ENCODE measurements around the gene SNCB. TPM values are rescaled to one million over a fixed set of nuclear protein-coding genes. Genes with fewer than 3 reads are reported as not detected.

SNCB gene
- total RNA-seq, 6 experiments from 2014 or later = not detected

- intact Hi-C loops (cut with DNase I) = loop anchor here in 1 of 2 donors (10.0 kb wide), 2 partner anchors 237 to 303 kb away; partner anchors contain the start of gene CLTB
- no CpG with 5 or more reads among the region's 17 CpGs for WGBS (ENCODE audit: insufficient coverage, low coverage, low lambda C conversion rate, missing lambda C conversion rate)
- Histone ChIP-seq H3K4me1 (peaks cover 0 to 10% (median 3%) of the 10 kb centered on the region in 4 donors), H3K9me3 (no peaks in the 10 kb centered on the region), H3K27ac (no peak overlapping the region), H3K36me3 (no peaks in the 10 kb centered on the region), H3K4me3 (no peak overlapping the region), H3K27me3 (no peaks in the 10 kb centered on the region)
- TF ChIP-seq POLR2A (IDR thresholded peaks at IDR 0.05) = no peak
- TF ChIP-seq CTCF (IDR thresholded peaks at IDR 0.05) = no peak
- ATAC-seq = no peak
- no peak for DNase-seq
Observed at GRCh38 chr5:176651472-176651980, 21.2 kb upstream of the SNCB start.

GRCh38 chr5:176650354-176650884 lies 20.1 kb upstream of the SNCB start:
- H3K36me3 ChIP-seq = no peaks in the 10 kb centered on the region
- H3K27me3 ChIP-seq = no peaks in the 10 kb centered on the region
- intact Hi-C loops (cut with DNase I) = loop anchor here in 1 of 2 donors (10.0 kb wide), 2 partner anchors 236 to 304 kb away; partner anchors contain the start of gene CLTB
- no peaks in the 10 kb centered on the region for H3K9me3 ChIP-seq
- ATAC-seq (no peak), DNase-seq (no peak)
- H3K27ac ChIP-seq = no peak overlapping the region
- WGBS (ENCODE audit: insufficient coverage, low coverage, low lambda C conversion rate, missing lambda C conversion rate) = 67% methylated on average over 4 of the region's 8 CpGs
- H3K4me3 ChIP-seq = no peak overlapping the region
- peaks cover 0 to 10% (median 3%) of the 10 kb centered on the region in 4 donors for H3K4me1 ChIP-seq
- TF ChIP-seq POLR2A (IDR thresholded peaks at IDR 0.05) = no peak
- no peak for TF ChIP-seq CTCF (IDR thresholded peaks at IDR 0.05)

GRCh38 chr5:176648474-176649194 lies 18.3 kb upstream of the SNCB start:
- TF ChIP-seq POLR2A (IDR thresholded peaks at IDR 0.05) (no peak), CTCF (IDR thresholded peaks at IDR 0.05) (no peak)
- DNase-seq = no peak
- ATAC-seq = no peak
- Histone ChIP-seq H3K9me3 (no peaks in the 10 kb centered on the region), H3K27ac (no peak overlapping the region), H3K27me3 (no peaks in the 10 kb centered on the region), H3K4me1 (peaks cover 0 to 10% (median 3%) of the 10 kb centered on the region in 4 donors), H3K4me3 (peak overlapping the region in 1 of 3 donors; percentile 89), H3K36me3 (no peaks in the 10 kb centered on the region)
- WGBS (ENCODE audit: insufficient coverage, low coverage, low lambda C conversion rate, missing lambda C conversion rate) = 72% methylated on average over 11 of the region's 15 CpGs
- intact Hi-C loops (cut with DNase I) = no loop called here

- WGBS (ENCODE audit: insufficient coverage, low coverage, low lambda C conversion rate, missing lambda C conversion rate) = 2% methylated on average over 8 of the region's 20 CpGs
- TF ChIP-seq CTCF (IDR thresholded peaks at IDR 0.05) = no peak
- no peak for TF ChIP-seq POLR2A (IDR thresholded peaks at IDR 0.05)
- Histone ChIP-seq H3K36me3 (no peaks in the 10 kb centered on the region), H3K9me3 (no peaks in the 10 kb centered on the region), H3K4me3 (peak overlapping the region; percentile 72 to 89 (median 74)), H3K27ac (no peak overlapping the region), H3K4me1 (peaks cover 0 to 10% (median 3%) of the 10 kb centered on the region in 4 donors), H3K27me3 (no peaks in the 10 kb centered on the region)
- ATAC-seq (no peak), DNase-seq (peak; percentile 68 to 74 (median 72))
- intact Hi-C loops (cut with DNase I) = no loop called here
Observed at GRCh38 chr5:176647843-176648473, 17.6 kb upstream of the SNCB start.

All from right lobe of liver (tissue), 6 donors.